ENCODE results near the gene RGL1.

RGL1 gene

DNA sequence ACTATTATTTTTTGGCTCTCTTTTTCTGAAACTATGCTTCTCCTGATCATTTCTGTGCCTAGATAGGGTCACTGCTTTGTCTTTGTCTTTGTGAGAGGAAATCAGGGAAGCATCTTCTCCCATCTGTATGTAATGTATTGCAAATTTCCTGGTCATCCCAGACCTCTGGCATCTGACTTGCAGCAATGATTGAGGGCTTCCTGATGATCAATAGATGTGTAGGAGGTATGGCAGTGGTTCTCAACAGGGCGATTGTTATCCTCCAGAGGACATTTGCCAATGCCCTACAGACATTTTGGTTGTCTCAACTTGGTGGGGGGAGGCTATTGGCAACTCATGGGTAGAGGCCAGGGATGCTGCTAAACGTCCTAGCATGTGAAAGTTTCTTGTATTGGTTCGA is 64.7 kb downstream of the RGL1 start:
- DNase-seq (ENCODE audit: low read depth) = no peak

DNA sequence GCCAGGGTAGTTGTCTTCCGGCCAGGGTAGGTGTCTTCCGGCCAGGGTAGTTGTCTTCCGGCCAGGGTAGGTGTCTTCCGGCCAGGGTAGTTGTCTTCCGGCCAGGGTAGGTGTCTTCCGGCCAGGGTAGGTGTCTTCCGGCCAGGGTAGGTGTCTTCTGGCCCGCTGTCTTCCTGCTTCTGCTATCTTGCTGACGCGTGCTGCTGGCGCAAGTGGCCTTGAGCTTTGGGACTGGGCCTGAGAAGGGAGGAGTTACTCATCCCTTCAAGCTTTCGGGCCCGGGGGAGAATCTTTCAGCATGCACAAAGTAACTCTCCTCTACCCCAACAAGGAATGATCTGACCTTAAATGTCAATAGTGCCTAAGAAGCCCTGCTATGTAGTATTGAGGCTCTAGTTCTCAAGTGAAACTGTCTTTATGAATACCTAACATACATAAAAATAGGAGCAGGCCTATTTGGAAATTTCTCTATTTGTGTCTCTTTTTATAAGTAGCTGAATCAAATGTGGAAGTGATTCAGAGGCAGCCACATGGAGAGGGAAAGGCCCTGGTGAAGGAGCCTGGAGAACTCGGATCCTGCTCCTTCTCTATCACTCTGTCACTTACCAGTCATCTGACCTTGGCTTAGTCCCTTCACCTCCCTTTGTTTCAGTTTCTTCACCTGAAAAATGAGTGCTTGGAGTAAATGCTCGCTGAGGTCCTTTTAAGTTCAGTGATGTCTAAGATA is 65.6 kb downstream of the RGL1 start:
- no peak for DNase-seq (ENCODE audit: low read depth)

DNA sequence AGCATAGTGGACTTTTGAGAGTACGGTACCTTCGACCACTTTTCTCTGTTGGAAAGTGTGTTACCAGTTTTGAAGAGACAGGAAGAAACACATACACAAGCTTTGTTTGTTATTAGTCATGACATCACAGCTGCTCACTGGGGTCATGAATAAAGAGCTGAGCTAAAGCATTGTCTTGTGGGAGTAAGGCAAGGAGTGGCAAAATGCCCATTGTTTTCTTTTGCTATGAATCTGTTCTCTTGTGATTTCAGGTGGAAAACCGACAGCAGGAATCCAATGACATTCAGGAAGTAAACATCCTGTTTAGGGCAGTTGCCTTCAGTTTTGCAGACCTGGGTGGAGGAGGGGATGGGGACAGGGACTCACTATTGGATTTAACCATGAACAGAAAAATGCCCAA is 66.2 kb downstream of the RGL1 start:
- no peak for DNase-seq (ENCODE audit: low read depth)

- DNase-seq (ENCODE audit: low read depth) = no peak
Measured at GRCh38 chr1:183871601-183872000, 66.7 kb downstream of the RGL1 start.

DNA sequence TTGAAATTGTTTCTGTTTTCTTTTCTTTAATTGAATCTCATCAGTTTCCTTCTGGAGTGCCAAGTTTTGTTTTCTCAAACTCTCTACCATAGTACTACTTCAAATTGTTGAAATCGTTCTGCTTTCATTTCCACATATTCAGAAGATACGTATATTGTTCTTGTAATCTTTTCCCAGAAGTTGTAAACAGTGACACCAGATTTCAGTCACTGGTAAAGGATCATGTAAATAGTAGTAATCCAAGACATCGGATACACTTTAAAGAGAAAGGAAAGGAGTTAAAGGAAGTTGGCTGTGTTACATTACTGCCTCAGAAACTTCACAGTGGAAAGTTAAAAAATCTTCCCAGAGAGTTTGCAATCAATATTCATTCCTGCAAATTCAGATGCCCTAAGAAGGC is 67.5 kb downstream of the RGL1 start:
- no peak for DNase-seq (ENCODE audit: low read depth)

- no peak for DNase-seq (ENCODE audit: low read depth)
Measured at GRCh38 chr1:183873642-183874041, 68.7 kb downstream of the RGL1 start.

- DNase-seq (ENCODE audit: low read depth) = no peak
Measured at GRCh38 chr1:183876309-183876708, 71.4 kb downstream of the RGL1 start.

DNA sequence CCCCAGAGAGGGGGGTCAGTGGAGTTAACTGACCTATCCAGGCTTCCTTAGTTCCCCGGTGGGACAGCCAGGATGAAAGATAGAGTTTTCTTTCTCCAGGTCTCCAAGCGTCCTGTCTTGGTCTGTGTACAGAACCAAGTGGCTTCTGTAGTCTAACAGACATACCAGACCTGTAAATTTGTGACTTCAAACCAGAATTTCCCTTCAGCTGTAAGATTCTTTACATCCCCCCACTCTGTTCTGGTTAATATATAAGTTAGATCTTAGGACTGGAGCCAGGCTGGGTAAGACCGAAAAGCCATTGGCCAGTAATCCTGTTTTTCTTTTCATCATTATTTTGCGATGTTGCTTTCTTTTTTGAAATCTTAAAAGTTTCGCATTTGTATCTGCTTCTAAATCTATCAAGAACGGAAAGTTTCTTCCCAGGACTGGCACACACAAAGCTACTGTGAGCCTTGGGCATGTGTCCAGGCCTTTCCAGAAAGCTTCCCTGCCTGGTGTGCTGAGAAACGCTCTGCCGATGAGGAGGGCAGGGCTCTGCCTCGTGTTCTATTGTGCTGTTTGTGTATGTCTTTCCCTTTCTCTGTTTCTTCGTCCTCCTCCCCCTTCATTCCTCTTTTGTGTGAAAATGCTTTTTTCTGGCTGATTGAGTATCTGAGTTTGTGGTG is 72.3 kb downstream of the RGL1 start:
- DNase-seq (ENCODE audit: low read depth) = no peak

DNA sequence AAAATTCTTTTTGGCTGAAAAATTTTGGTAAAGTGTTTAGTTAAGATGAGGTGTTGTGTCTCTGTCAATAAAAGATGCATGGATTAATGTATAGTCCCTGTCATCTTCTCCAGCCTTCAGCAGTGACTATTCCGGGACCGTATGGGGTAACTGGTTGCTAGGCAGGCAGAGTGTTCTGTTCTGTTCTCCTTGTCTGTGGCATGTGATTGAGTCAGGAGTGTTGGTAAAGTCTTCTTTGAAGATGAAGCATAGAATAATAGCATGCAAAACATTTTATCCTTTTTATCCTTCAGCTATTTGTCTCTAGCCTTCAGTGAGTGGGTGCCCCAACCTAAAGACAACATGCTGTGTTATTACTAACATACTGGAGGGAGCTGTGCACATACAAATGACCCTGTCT is 74.6 kb downstream of the RGL1 start:
- DNase-seq (ENCODE audit: low read depth) = no peak

DNA sequence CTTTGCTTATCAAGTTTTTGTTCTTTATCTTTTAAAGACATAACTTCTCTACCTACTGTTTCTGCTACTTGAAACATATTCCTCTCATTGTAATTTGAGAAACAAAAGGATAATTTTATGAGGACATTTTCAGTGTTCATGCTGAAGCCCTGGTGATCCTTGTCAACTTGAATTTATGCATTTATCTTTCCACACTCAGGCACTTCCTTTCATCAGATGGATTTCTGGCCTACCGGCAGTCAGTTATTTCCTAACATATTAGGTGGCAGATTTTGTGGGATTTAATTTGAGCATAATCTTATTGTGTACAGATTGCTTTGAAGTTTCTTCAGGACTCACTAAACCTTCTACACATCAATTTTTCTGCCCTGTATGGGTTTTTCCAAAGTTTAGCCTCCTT is 75.0 kb downstream of the RGL1 start:
- DNase-seq (ENCODE audit: low read depth) = no peak

GRCh38 chr1:183880531-183881243 is 75.8 kb downstream of the RGL1 start:
- no peak for DNase-seq (ENCODE audit: low read depth)

DNA sequence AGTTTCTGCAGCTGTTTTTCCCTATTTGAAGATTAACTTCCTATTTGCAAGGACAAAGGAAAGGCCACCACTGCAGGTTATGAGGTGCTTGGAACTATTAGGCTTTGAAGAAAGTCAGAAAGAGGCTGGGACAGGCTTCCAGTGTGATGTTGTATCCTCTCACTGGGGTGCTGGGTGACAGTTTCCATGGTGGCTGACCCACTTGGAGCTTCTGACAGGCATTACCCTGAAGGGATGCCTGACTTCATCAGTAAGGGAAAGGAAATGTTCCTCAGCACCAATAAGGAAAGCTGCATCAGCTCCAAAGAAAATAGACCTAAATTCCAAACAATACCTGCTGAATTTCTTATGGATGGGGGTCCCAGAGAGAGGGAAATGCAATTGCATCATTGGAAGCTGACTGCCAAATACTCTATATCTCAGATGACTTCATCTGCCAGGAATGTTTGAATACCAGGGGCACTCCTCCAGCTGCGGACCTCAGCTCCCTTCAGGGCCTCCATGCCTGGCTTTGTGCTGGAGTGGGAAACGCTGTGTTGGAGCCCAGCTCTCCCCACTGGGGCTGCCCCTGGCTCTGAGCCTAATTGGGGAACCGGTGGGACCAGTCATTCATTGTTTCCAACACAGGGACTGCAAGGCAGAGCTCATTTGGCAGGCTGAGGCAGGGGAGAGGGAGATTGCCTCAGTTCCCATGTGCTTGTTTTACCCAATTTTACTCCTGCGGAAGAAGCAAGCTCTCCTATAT is 76.6 kb downstream of the RGL1 start:
- no peak for DNase-seq (ENCODE audit: low read depth)

DNA sequence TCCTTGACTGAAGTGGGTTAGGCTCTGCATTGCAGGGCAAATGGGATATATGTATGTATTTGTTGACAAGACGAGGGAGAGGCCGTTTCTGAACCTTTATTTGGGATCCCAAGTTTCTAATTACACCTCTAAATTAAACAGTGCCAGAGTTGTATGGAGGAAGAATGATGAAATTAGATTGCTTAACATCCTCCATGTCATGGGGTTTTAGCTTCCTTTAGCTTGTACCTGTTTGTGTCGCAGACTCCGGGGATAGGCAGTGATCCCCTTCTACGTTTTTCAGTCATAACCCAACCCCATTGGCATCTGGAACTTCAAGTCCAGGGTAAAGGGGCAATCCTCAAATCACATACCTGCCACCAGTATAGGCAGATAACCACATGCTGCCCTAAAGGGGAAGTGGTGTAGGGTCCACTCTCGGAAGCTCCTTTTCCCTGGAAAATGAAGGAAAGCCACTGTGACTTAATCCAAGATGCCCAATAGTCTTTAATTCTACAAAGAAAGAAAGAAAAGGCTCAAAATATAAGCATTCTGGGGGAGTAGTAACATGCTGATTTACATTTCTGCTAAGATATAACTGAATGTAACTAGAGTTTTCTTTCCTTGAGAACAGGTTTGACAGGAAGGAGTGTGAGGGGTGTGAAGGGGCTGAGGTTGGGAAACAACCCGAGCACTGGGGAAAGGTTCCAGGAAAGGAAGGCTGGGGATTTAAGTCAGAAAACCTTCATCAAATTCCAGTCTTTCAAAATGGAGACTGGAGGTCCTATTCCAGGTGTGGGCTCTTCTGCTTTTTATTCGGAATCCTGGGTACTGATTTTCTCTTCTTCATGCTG is 77.6 kb downstream of the RGL1 start:
- DNase-seq (ENCODE audit: low read depth) = no peak

DNA sequence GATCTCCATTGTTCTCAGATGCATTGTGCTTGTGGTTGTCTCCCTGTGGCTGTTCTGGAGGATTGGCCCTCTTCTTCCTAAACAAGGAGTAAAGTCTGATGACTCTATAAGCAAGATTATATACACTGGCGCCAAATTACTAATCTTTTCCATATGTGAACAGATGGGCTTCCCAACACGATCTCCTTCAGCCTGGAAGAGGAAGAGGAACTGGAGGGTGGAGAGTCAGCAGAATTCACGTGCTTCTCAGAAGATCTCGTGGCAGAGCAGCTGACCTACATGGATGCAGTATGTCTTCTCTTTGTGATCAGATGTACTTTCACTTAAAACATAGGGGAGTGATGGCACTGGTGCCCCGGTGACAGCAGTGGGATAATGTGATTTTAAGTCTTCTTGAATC is 78.7 kb downstream of the RGL1 start:
- DNase-seq (ENCODE audit: low read depth) = no peak

DNA sequence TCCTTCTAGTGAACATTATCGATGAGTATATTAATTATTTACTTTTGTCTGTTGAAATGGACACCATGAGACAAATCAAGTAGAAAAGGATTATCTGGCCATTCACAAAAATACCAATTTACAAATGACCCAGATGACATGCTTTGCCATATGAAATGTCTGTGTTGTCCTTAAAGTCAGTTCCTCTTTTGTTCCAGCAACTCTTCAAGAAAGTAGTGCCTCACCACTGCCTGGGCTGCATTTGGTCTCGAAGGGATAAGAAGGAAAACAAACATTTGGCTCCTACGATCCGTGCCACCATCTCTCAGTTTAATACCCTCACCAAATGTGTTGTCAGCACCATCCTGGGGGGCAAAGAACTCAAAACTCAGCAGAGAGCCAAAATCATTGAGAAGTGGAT is 79.6 kb downstream of the RGL1 start:
- DNase-seq (ENCODE audit: low read depth) = no peak

DNA sequence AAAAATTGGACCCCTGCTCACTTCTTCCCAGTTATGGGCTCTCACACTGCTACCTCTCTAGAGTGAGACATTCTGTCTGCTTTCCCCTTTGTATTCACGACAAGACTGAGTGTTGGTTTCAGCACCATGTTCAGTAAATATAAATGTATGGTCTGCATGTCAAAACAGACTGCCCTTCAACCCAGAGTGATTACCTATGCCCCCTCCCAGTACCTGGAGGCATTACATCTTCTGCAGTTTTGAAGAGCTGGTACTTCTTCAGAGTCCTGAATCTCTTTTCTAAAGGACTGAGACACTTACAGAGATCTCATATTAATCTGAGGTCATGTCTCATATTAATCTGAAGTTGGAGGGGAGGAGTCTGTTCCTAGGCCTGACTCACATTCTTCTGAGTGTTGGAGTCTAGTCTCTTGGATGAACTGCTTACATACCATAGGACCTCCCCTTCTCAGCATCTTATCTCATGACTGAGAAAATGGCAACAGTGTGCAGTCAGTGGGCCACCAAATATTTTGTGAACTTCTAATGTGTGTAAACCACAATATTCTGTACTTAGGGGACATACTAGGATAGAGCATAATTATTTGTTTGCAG is 80.3 kb downstream of the RGL1 start:
- DNase-seq (ENCODE audit: low read depth) = no peak

DNA sequence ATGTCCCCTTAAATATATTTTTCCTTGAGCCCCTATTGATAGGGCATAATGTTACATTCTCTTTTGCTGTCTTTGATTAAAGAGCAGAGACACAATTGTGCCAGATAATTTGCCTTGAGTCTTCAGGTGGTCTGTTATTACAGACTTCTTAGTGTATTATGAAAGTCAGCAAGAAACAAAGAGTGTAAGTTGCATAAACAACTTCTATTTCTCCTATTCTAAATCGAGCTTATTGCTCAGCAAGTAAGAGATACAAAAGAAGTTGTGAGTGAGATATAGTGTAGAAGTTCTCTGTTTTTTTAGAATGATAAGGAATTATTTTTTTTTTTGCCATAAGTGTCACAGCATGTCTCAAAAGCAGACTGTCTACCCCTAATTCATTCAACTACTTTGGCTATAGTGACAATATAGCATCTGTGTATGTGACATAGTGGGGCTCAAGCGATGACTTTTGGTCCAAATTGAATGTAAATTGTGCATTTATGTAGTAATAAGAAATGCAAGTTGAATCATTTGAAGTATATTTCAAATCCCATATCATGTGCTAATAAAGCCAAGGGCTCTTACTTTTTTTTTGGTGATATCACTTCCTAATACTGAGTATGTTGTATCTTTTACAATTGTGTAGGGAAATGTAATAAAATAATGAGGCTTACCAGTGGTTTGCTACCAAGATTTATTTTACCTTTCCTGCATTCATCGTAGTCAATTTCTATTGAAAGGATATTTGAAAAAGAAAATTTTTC is 81.3 kb downstream of the RGL1 start:
- no peak for DNase-seq (ENCODE audit: low read depth)

GRCh38 chr1:183886853-183887252 is 81.9 kb downstream of the RGL1 start:
- DNase-seq (ENCODE audit: low read depth) = no peak

GRCh38 chr1:183887826-183888819 is 83.2 kb downstream of the RGL1 start:
- no peak for DNase-seq (ENCODE audit: low read depth)

Measured in stimulated activated CD8-positive, alpha-beta memory T cell treated with anti-CD3 and anti-CD28 coated beads, Interleukin-12 subunit alpha, Interleukin-12 subunit beta, amount 100 ng/mL, for 4 hours (primary cell).